GM19035 (cell line): Measurements from ENCODE around the gene INSC.

ENCODE experiments used
- ATAC-seq: cut with Tn5 transposase; IDR thresholded peaks from one replicate; pipeline ENCODE4 v1.9.1; 2021; ENCODE audit not compliant: unreplicated experiment

Gene INSC

GRCh38 chr11:15280393-15280792, 165.7 kb downstream of the INSC start:
- no peak for ATAC-seq

DNA sequence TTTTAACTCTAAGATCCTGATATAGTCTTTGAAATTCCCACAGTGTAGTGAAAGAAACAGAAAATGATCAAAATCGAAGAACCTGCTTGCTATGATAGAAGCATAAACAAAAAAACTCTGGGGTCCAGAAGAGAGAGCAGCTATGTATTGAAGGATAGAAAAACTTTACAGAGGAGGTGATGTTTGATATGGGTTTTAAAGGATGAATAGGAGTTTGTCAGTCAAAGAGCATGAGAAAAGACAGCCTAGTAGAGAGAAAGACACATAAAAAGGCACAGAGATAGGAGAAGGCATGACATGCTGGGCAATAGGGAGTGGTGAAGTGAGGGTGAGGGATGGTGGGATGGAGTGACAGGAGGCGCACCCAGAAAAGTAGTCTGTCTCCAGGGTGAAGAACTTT, 168.0 kb downstream of the INSC start:
- ATAC-seq, result no peak

DNA sequence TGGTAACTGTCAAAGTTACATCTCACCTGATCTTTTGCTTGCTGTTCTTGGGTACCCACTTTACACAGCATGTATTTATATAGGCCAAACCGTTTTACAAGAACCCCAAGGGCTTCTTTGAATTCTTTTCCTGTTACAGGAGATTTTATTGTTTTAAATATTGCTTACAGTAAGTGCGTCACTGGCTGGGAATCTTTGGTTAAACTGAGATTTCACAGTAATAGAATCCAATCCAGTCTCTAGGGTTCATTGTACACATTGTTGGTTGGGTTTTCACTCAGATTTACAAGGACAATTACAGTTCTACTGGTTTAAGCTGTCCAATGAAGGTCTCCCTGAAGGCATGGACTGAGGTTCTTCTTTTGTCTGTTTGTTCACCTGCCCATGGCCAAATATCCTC, 171.7 kb downstream of the INSC start:
- ATAC-seq, result no peak

- ATAC-seq, result no peak
These were observed 174.1 kb downstream of the INSC start for GRCh38 chr11:15288863-15289262.

DNA sequence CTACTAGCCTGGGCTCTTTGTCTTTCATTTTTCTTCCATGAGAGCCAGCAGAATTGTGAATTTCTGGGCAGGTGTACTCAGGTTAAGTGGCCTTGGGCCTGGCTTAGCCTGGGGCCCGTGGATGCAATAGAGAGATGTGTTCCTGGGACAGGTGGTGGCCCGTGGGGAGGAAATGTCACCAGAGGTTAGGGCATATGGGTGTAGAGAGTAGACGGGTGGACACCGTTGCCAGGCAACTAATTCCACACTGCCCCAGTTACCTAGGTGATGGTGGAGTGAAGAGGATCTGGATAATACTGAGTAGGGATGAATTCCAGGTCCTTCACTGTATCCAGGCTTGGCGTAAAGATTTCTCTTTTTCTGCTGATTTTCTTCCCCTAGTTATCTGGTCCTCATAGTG, 175.0 kb downstream of the INSC start:
- ATAC-seq, result no peak

DNA sequence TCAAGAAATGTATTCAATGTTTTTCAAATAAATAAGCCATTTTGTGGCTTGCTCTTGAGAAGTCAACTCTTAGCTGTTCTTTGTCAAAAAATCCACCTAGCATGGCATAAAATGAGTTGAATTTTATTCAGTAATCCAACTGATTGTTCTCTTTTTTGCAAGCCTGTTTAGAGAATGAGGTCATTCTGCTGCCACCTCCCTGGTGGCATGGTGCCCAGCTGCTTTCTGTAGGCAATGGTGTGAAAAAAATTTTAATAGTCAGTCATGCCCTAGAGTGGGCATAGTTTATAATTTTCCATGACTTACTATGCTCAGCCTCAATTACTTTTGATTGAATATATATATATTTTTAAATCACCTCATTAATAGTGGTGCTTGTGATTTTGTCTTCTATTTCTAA, 177.2 kb downstream of the INSC start:
- ATAC-seq, result no peak

GRCh38 chr11:15293975-15294620, 179.4 kb downstream of the INSC start:
- no peak for ATAC-seq

DNA sequence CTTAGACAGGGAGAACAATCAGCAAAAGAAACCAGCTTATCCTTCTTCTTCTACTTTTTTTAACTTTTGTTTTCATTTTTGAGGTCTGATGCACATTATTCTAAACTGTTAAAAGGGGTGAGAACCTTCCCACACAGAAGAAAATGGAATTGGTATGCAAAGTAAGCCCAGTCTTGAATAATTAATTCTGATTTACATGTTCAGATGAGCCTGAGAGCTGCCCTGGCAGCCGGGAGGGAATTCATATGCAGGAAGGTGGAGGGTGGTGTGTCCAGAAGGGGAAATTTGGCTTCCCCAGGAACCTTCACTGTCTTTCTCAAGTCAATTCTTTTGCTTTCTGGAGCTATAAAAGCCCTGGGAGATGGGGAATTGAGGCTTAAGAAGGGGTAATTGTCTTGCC, 181.0 kb downstream of the INSC start:
- no peak for ATAC-seq
